GM06990 (cell line): ENCODE results near the gene TPX2.

Source experiments
- DNase-seq: peaks from one replicate; pipeline ENCODE4 v3.0.0-alpha.2; 2011; ENCODE audit not compliant: insufficient read length; ENCODE audit errors: extremely low read depth
- H3K27me3 ChIP-seq: replicated peaks from 2 replicates; pipeline ENCODE4 v1.6.0; 2011; ENCODE audit warnings: low read length; ENCODE audit not compliant: control insufficient read depth, insufficient read depth
- H3K36me3 ChIP-seq: 2 replicates; pipeline ENCODE4 v1.5.1; 2011; ENCODE audit warnings: low read length; ENCODE audit not compliant: control insufficient read depth, insufficient read depth
- H3K4me3 ChIP-seq: replicated peaks from 2 replicates; pipeline ENCODE4 v1.5.1; 2011; ENCODE audit warnings: low read depth, mild to moderate bottlenecking, control low read depth, low read length
- TF ChIP-seq, protein P1 (sequence below): IDR thresholded peaks from 2 replicates; pipeline ENCODE4 v1.5.1; 2011; ENCODE audit warnings: low read length, control low read depth, mild to moderate bottlenecking, inconsistent platforms; ENCODE audit not compliant: insufficient read depth, poor library complexity, severe bottlenecking

The TPX2 gene

DNA sequence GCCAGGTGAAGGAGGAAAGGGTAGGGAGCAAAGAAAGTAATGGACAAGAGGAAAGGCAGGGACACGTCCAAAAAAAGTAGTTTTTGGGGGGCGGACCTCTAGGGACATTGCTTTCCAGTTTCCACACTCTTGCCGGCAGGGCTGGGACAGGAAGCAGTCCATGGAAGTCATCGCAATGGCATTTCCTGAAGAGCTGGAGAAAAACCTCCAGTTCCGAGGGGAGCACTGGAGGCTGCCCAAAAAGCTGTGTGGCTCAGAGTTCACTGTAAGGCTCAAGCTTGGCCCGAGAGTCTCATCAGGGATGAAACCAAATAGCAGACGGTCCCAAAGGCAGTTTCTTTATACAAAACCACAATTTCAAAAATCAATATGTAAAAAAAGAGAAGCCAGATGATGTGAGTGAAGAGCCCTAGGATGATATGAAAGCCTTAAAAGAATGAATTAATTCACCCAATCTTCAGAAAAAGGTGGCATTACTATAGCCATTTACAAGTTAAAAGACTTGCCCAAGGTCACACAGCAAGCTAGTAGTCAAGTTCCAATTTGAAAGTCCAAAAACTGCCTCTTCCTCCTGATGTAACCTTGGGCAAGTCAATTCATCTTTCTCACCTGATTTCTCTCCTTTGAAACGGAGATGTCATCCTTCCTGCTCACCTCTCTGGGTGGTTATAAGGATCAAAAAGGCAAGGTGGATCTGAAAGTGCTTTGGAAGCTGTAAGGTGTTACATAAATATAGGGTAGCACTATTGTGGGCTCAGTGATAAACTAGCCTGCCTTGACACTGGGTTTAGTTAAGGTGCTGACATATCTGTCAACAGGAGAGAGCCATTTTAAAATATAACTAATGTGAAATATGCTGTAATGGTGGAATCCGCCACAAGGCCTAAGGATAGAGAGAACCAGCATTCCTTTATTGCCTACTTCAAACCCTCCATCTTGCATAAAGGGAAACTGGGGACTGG, 25.5 kb upstream of the TPX2 start:
- H3K4me3 ChIP-seq, result no peak overlapping the region

DNA sequence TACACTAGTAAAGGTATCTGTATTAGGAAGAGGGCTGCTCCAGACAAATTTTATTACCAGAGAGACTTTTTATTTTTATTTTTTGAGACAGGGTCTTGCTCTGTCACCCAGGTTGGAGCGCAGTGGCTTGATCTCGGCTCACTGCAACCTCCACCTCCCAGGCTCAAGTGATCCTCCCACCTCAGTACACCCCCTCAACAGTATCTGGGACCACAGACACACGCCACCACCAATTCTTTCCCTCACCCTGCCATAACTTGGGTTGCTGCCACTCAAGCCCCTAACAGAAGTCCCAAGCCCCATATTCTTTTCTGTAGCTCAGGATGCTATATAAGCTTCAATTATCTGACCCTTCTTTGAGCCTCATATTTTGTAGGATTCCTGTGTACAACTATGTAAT, 23.3 kb upstream of the TPX2 start:
- no peak overlapping the region for H3K4me3 ChIP-seq
- DNase-seq, result no peak

More for the DNA sequence above, 25.5 kb upstream of the TPX2 start:
- Histone ChIP-seq H3K36me3 (peaks cover 8% of the 10 kb centered on the region), H3K27me3 (no peaks in the 10 kb centered on the region)
- DNase-seq, result no peak
- TF ChIP-seq, protein P1, sequence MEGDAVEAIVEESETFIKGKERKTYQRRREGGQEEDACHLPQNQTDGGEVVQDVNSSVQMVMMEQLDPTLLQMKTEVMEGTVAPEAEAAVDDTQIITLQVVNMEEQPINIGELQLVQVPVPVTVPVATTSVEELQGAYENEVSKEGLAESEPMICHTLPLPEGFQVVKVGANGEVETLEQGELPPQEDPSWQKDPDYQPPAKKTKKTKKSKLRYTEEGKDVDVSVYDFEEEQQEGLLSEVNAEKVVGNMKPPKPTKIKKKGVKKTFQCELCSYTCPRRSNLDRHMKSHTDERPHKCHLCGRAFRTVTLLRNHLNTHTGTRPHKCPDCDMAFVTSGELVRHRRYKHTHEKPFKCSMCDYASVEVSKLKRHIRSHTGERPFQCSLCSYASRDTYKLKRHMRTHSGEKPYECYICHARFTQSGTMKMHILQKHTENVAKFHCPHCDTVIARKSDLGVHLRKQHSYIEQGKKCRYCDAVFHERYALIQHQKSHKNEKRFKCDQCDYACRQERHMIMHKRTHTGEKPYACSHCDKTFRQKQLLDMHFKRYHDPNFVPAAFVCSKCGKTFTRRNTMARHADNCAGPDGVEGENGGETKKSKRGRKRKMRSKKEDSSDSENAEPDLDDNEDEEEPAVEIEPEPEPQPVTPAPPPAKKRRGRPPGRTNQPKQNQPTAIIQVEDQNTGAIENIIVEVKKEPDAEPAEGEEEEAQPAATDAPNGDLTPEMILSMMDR, result no peak

DNA sequence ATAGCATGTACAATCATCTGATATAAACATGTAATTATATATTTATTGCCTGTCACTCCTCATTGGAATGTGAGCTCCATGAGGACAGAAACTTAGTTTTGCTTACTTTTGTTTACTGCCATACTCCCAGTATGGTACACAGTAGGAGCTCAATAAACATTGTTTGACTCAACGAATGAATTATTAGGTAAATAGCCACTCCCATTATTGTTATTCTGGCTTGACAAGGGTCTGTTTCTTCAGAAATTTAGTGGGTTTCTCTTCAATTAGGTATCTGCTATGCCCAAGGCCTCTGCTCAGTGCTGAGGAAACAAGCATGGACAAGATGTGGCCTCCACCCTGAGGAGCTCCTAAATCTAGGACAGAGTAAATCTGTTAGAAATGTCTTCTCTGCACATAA, 22.7 kb upstream of the TPX2 start:
- Histone ChIP-seq H3K4me3 (peak overlapping the region; percentile 9), H3K27me3 (no peaks in the 10 kb centered on the region), H3K36me3 (peaks cover 10% of the 10 kb centered on the region)
- DNase-seq, result no peak
- TF ChIP-seq, protein P1, result no peak

More for the DNA sequence above, 23.3 kb upstream of the TPX2 start:
- Histone ChIP-seq H3K36me3 (peaks cover 10% of the 10 kb centered on the region), H3K27me3 (no peaks in the 10 kb centered on the region)
- TF ChIP-seq, protein P1, result no peak

DNA sequence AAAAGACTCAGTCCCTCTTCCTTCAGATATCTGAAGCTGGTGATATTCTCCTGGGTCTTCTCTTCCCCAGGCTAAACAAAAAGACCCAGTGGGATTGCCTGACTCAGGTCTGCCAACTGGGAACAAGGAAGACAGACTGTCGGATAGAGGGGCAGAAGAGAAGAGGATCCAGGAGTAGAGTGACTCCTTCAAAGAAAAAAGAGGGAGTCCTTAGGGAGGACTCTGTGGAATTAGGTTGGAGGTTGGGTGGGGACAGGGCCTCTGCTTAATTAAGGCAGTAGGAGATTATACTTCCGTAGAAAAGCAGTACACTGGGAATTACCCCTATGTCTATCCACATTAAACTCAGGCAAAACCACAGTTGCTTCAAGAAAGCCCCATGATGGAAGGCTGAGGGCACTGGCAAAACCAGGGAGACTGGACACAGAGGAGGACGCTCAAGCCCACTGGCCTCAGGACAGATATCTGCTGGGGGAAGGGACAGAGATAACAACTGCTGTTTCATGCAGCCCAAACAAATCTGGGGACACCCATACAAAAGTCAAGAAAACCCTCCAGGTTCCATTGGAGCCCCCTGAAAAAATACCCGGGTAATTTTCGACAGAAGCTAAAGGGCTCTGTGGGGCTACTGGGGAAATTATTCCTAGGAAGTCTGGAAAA, 22.1 kb upstream of the TPX2 start:
- TF ChIP-seq, protein P1, result no peak
- peak overlapping the region; percentile 15 for H3K4me3 ChIP-seq
- DNase-seq, result no peak
- H3K27me3 ChIP-seq, result no peaks in the 10 kb centered on the region
- H3K36me3 ChIP-seq, result peaks cover 10% of the 10 kb centered on the region

- H3K36me3 ChIP-seq, result peaks cover 10% of the 10 kb centered on the region
- H3K27me3 ChIP-seq, result no peaks in the 10 kb centered on the region
- peak; percentile 52 for DNase-seq
- H3K4me3 ChIP-seq, result peak overlapping the region; percentile 46
- TF ChIP-seq, protein P1, result no peak
These were observed 21.4 kb upstream of the TPX2 start for GRCh38 chr20:31717478-31718201.
